PC-9 (cell line): Measurements from ENCODE around the gene TMEM179B. TPM values are rescaled to one million over a fixed set of nuclear protein-coding genes. Genes with fewer than 3 reads are reported as not detected.

Experiments used
- BruUV-seq: library from RNA; stranded (reverse); fragments of 400-500 nt; replicated peaks from 2 replicates; lab custom pipeline; 2021; lab: Mats Ljungman, UMichigan
- CTCF ChIA-PET: fragments of 300-600 bp; sonication (Branson Sonifier 250); formaldehyde crosslinking; loops from one replicate; lab custom pipeline; 2022; ENCODE audit warnings: antibody characterized with exemption; lab: Charles Lee
- POLR2A ChIA-PET: fragments of 300-600 bp; sonication (Branson Sonifier 250); formaldehyde crosslinking; loops from one replicate; lab custom pipeline; 2022; ENCODE audit warnings: antibody characterized with exemption; ENCODE audit not compliant: unreplicated experiment; lab: Charles Lee
- DNase-seq, 2 experiments: peaks; one replicate each; pipeline versions ENCODE4 v3.0.0 to v3.0.0-alpha.2; 2015 to 2022; ENCODE audit warnings: mixed read lengths in 1 of 2
- H2AFZ ChIP-seq: fragments of 200-600 bp; sonication (generic); 2 replicates; pipeline ENCODE4 v1.8.1; 2017; ENCODE audit warnings: antibody characterized with exemption
- H3F3A ChIP-seq: fragments of 200-600 bp; sonication (generic); 2 replicates; pipeline ENCODE4 v1.8.1; 2017; ENCODE audit warnings: antibody characterized with exemption, mild to moderate bottlenecking, low read depth; ENCODE audit not compliant: insufficient read depth
- H3K27ac ChIP-seq: fragments of 200-600 bp; sonication (generic); 2 replicates; pipeline ENCODE4 v1.6.1; 2016; ENCODE audit warnings: mixed run types
- H3K27me3 ChIP-seq: fragments of 200-600 bp; sonication (generic); 2 replicates; pipeline ENCODE4 v1.6.1; 2016; ENCODE audit warnings: low read depth, mixed run types; ENCODE audit not compliant: insufficient read depth
- H3K36me3 ChIP-seq: fragments of 200-600 bp; sonication (generic); 2 replicates; pipeline ENCODE4 v1.6.1; 2016; ENCODE audit warnings: low read depth, mixed run types
- H3K4me1 ChIP-seq: fragments of 200-600 bp; sonication (generic); replicated peaks from 2 replicates; pipeline ENCODE4 v1.6.1; 2016; ENCODE audit warnings: mixed run types; ENCODE audit not compliant: insufficient read depth
- H3K4me2 ChIP-seq: fragments of 200-600 bp; sonication (generic); 2 replicates; pipeline ENCODE4 v1.6.1; 2017; ENCODE audit warnings: mixed run types
- H3K4me3 ChIP-seq: fragments of 200-600 bp; sonication (generic); 2 replicates; pipeline ENCODE4 v1.6.1; 2016; ENCODE audit warnings: mixed run types
- H3K79me2 ChIP-seq: fragments of 200-600 bp; sonication (generic); 2 replicates; pipeline ENCODE4 v1.6.1; 2017; ENCODE audit warnings: low read depth, mixed run types
- H3K9me2 ChIP-seq: fragments of 200-600 bp; sonication (generic); 2 replicates; pipeline ENCODE4 v1.8.1; 2017; ENCODE audit warnings: mild to moderate bottlenecking; ENCODE audit not compliant: insufficient read depth
- H3K9me3 ChIP-seq: fragments of 200-600 bp; sonication (generic); 2 replicates; pipeline ENCODE4 v1.8.1; 2016; ENCODE audit warnings: low read depth; ENCODE audit not compliant: insufficient read depth
- H4K20me1 ChIP-seq: fragments of 200-600 bp; sonication (generic); 2 replicates; pipeline ENCODE4 v1.8.1; 2017; ENCODE audit not compliant: insufficient read depth
- EZH2 ChIP-seq: fragments of 200-600 bp; sonication (generic); IDR thresholded peaks from 2 replicates; pipeline ENCODE4 v1.8.0; 2017; ENCODE audit warnings: antibody characterized with exemption, low read depth
- intact Hi-C: fragments of 100-400 bp; cut with micrococcal nuclease; formaldehyde crosslinking; loops from one replicate; pipeline ENCODE4 v1.10.0; 2022; ENCODE audit not compliant: unreplicated experiment
- total RNA-seq: library from RNA; stranded (reverse); gene quantifications from 2 replicates; pipeline ENCODE4 v1.2.3, GENCODE V29; 2021
- TF ChIP-seq, protein P1 (sequence below): fragments of 200-600 bp; sonication (generic); conservative IDR thresholded peaks from 2 replicates; pipeline ENCODE4 v1.6.1; 2017; ENCODE audit warnings: mixed run types, antibody characterized with exemption, mild to moderate bottlenecking, moderate library complexity

TMEM179B gene
- total RNA-seq, 1 experiment from 2014 or later: 45.5 TPM

GRCh38 chr11:62786318-62787004 is 741 bp upstream of the TMEM179B start:
- Histone ChIP-seq H3K79me2 (peaks cover 46% of the 10 kb centered on the region), H3K27ac (peak overlapping the region; percentile 74), H3K4me3 (peak overlapping the region; percentile 60), H3K4me1 (peaks cover 29% of the 10 kb centered on the region), H3K4me2 (peak overlapping the region; percentile 80), H3K9me3 (no peaks in the 10 kb centered on the region), H4K20me1 (peaks cover 13% of the 10 kb centered on the region; the same call in 1 of the 2 replicates), H2AFZ (peak overlapping the region; percentile 76; the same call in 1 of the 2 replicates), H3K27me3 (no peaks in the 10 kb centered on the region), H3K9me2 (no peaks in the 10 kb centered on the region), H3F3A (peaks cover 68% of the 10 kb centered on the region), H3K36me3 (peaks cover 19% of the 10 kb centered on the region)
- POLR2A ChIA-PET: interaction anchor here (0.5 to 2.1 kb wide), 10 partner anchors 15 to 1159 kb away, joined by 3 to 23 read pairs (median 6); partner anchors contain the start of gene TAF6L
- BruUV-seq: no TSS peak
- no peak for TF ChIP-seq EZH2
- TF ChIP-seq, protein P1, sequence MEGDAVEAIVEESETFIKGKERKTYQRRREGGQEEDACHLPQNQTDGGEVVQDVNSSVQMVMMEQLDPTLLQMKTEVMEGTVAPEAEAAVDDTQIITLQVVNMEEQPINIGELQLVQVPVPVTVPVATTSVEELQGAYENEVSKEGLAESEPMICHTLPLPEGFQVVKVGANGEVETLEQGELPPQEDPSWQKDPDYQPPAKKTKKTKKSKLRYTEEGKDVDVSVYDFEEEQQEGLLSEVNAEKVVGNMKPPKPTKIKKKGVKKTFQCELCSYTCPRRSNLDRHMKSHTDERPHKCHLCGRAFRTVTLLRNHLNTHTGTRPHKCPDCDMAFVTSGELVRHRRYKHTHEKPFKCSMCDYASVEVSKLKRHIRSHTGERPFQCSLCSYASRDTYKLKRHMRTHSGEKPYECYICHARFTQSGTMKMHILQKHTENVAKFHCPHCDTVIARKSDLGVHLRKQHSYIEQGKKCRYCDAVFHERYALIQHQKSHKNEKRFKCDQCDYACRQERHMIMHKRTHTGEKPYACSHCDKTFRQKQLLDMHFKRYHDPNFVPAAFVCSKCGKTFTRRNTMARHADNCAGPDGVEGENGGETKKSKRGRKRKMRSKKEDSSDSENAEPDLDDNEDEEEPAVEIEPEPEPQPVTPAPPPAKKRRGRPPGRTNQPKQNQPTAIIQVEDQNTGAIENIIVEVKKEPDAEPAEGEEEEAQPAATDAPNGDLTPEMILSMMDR: peak; percentile 96
- intact Hi-C loops: loop anchor here (1.0 to 5.0 kb wide), 9 partner anchors 18 to 394 kb away; partner anchors contain the start of genes HNRNPUL2, NXF1, SLC3A2 and TTC9C
- DNase-seq: peak; percentile 72 to 93
- CTCF ChIA-PET: interaction anchor here (0.5 to 1.8 kb wide), 11 partner anchors 12 to 916 kb away, joined by 3 to 18 read pairs (median 4); partner anchors contain the start of genes TAF6L and ZBTB3

- H4K20me1 ChIP-seq: peaks cover 13% of the 10 kb centered on the region; the same call in 1 of the 2 replicates
- POLR2A ChIA-PET: interaction anchor here (0.5 to 0.7 kb wide), 2 partner anchors 52 to 92 kb away, joined by 3 to 4 read pairs; no protein-coding TSS in a partner anchor
- no peak overlapping the region for H2AFZ ChIP-seq
- H3K36me3 ChIP-seq: peaks cover 21% of the 10 kb centered on the region
- H3K4me2 ChIP-seq: peak overlapping the region; percentile 80
- intact Hi-C loops: loop anchor here (5.0 kb wide), 5 partner anchors 62 to 397 kb away; partner anchors contain the start of genes HNRNPUL2, SLC3A2, TTC9C and UBXN1
- peaks cover 49% of the 10 kb centered on the region for H3K79me2 ChIP-seq
- peak overlapping the region; percentile 60; the same call in 1 of the 2 replicates for H3K4me3 ChIP-seq
- no peak overlapping the region for H3K27ac ChIP-seq
- peaks cover 79% of the 10 kb centered on the region for H3F3A ChIP-seq
- H3K9me2 ChIP-seq: no peaks in the 10 kb centered on the region
- BruUV-seq: no TSS peak
- no peaks in the 10 kb centered on the region for H3K9me3 ChIP-seq
- H3K27me3 ChIP-seq: no peaks in the 10 kb centered on the region
- H3K4me1 ChIP-seq: peaks cover 37% of the 10 kb centered on the region
- DNase-seq: no peak
- TF ChIP-seq, protein P1: no peak
- TF ChIP-seq EZH2: no peak
- CTCF ChIA-PET: interaction anchor here (0.6 to 0.8 kb wide), 2 partner anchors 35 to 125 kb away, joined by 3 read pairs; partner anchors contain the start of gene ZBTB3
Observed at GRCh38 chr11:62788991-62789390, 1.8 kb downstream of the TMEM179B start.

GRCh38 chr11:62789576-62789975 is 2.4 kb downstream of the TMEM179B start:
- peaks cover 49% of the 10 kb centered on the region for H3K79me2 ChIP-seq
- ChIA-PET POLR2A (interaction anchor here (0.6 kb wide), 1 partner anchor 66 kb away, joined by 4 read pairs; no protein-coding TSS in a partner anchor), CTCF (interaction anchor here (0.6 kb wide), 1 partner anchor 126 kb away, joined by 3 read pairs; no protein-coding TSS in a partner anchor)
- H3K4me2 ChIP-seq: peak overlapping the region; percentile 80
- 0 out of 2 replicates have a peak overlapping the region, but pooled peaks have one; percentile 1 for H3K27ac ChIP-seq
- H3K9me2 ChIP-seq: no peaks in the 10 kb centered on the region
- no TSS peak for BruUV-seq
- H4K20me1 ChIP-seq: peaks cover 13% of the 10 kb centered on the region; the same call in 1 of the 2 replicates
- DNase-seq: peak in 1 of 2 experiments; percentile 9
- peaks cover 37% of the 10 kb centered on the region for H3K4me1 ChIP-seq
- H3K27me3 ChIP-seq: no peaks in the 10 kb centered on the region
- H3K9me3 ChIP-seq: no peaks in the 10 kb centered on the region
- TF ChIP-seq, protein P1: no peak
- H3K4me3 ChIP-seq: no peak overlapping the region
- H3K36me3 ChIP-seq: peaks cover 27% of the 10 kb centered on the region
- no peak overlapping the region for H2AFZ ChIP-seq
- peaks cover 81% of the 10 kb centered on the region for H3F3A ChIP-seq
- intact Hi-C loops: loop anchor here (5.0 kb wide), 5 partner anchors 62 to 397 kb away; partner anchors contain the start of genes HNRNPUL2, SLC3A2, TTC9C and UBXN1
